GM18951 (cell line): ENCODE measurements around the gene OSTM1.
"Not testable (repeated sequence)": the region's sequence is repeated elsewhere in the genome, so short reads cannot be mapped to it uniquely, and the experiment has no call there.

Experiments
- POLR2A ChIP-seq: IDR thresholded peaks from 4 replicates; pipeline ENCODE4 v1.6.1; 2011; ENCODE audit warnings: mild to moderate bottlenecking; ENCODE audit not compliant: insufficient read length, insufficient read depth; ENCODE audit errors: extremely low read depth
- in situ Hi-C: fragments of 300-500 bp; cut with MboI; formaldehyde crosslinking; loops from one replicate; pipeline ENCODE4 v1.12.0; 2022; ENCODE audit warnings: low sequenced_read_pairs, mixed read lengths, inconsistent platforms; ENCODE audit not compliant: unreplicated experiment

The OSTM1 gene

GRCh38 chr6:108027056-108027455, 47.5 kb downstream of the OSTM1 start:
- in situ Hi-C loops, result no loop called here
- TF ChIP-seq POLR2A, result no peak

GRCh38 chr6:108024427-108025073, 50.0 kb downstream of the OSTM1 start:
- in situ Hi-C loops, result no loop called here
- no peak for TF ChIP-seq POLR2A

- TF ChIP-seq POLR2A, result no peak
- in situ Hi-C loops, result no loop called here
These were observed 53.9 kb downstream of the OSTM1 start for GRCh38 chr6:108020472-108021116.

- in situ Hi-C loops, result not testable (repeated sequence)
These were observed 58.3 kb downstream of the OSTM1 start for GRCh38 chr6:108016283-108016682.

- TF ChIP-seq POLR2A, result no peak
- in situ Hi-C loops, result no loop called here
These were observed 60.6 kb downstream of the OSTM1 start for GRCh38 chr6:108013787-108014439.

GRCh38 chr6:108009894-108010293, 64.6 kb downstream of the OSTM1 start:
- in situ Hi-C loops, result no loop called here
- TF ChIP-seq POLR2A, result no peak

- in situ Hi-C loops, result not testable (repeated sequence)
These were observed 65.3 kb downstream of the OSTM1 start for GRCh38 chr6:108009258-108009657.

GRCh38 chr6:108008363-108008762, 66.2 kb downstream of the OSTM1 start:
- TF ChIP-seq POLR2A, result no peak
- in situ Hi-C loops, result no loop called here

- no peak for TF ChIP-seq POLR2A
- in situ Hi-C loops, result no loop called here
These were observed 68.6 kb downstream of the OSTM1 start for GRCh38 chr6:108005961-108006360.

GRCh38 chr6:108004861-108005260, 69.7 kb downstream of the OSTM1 start:
- TF ChIP-seq POLR2A, result no peak
- in situ Hi-C loops, result no loop called here

- TF ChIP-seq POLR2A, result no peak
- in situ Hi-C loops, result no loop called here
These were observed 71.9 kb downstream of the OSTM1 start for GRCh38 chr6:108002365-108003221.

GRCh38 chr6:108001696-108002231, 72.8 kb downstream of the OSTM1 start:
- in situ Hi-C loops, result no loop called here
- TF ChIP-seq POLR2A, result no peak

GRCh38 chr6:108000259-108000658, 74.3 kb downstream of the OSTM1 start:
- in situ Hi-C loops, result not testable (repeated sequence)
